ENCODE measurements around the gene A1CF.

Gene A1CF

DNA sequence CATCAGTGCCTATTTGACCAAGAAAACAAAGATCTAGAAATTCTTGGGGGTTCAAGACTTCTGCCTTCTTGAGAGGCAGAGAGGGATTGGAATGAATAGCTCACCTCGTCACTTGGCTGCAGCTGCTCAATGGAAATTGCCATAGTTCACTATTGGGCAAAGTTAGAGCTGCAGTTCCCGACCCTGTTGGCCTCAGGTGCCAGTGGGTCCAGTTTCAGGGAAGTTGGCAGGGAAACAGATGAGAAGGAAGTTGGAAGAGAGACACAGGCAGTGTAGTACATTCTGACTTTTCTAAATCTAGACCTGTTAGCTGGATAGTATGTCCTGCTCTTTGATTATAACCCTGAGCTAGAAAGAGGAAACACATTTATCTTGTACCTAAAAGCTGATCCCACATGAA lies 19.1 kb downstream of the A1CF start:
- no peaks in the 10 kb centered on the region for H4K20me1 ChIP-seq (ENCODE audit: control insufficient read depth, insufficient read depth, low read depth, low read length)
- no peak for TF ChIP-seq EZH2phosphoT487 (IDR thresholded peaks at IDR 0.05; ENCODE audit: borderline replicate concordance, low read length)
- TF ChIP-seq, protein P1, sequence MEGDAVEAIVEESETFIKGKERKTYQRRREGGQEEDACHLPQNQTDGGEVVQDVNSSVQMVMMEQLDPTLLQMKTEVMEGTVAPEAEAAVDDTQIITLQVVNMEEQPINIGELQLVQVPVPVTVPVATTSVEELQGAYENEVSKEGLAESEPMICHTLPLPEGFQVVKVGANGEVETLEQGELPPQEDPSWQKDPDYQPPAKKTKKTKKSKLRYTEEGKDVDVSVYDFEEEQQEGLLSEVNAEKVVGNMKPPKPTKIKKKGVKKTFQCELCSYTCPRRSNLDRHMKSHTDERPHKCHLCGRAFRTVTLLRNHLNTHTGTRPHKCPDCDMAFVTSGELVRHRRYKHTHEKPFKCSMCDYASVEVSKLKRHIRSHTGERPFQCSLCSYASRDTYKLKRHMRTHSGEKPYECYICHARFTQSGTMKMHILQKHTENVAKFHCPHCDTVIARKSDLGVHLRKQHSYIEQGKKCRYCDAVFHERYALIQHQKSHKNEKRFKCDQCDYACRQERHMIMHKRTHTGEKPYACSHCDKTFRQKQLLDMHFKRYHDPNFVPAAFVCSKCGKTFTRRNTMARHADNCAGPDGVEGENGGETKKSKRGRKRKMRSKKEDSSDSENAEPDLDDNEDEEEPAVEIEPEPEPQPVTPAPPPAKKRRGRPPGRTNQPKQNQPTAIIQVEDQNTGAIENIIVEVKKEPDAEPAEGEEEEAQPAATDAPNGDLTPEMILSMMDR (IDR thresholded peaks at IDR 0.05; ENCODE audit: low read depth, low read length, poor library complexity, severe bottlenecking): no peak
- no peaks in the 10 kb centered on the region for H3K9me3 ChIP-seq (ENCODE audit: control insufficient read depth, insufficient read depth, low read length)
- H3K9me2 ChIP-seq (replicated peaks; ENCODE audit: control insufficient read depth, low read length): no peaks in the 10 kb centered on the region
- H3K27ac ChIP-seq (ENCODE audit: low read depth, low read length): no peak overlapping the region
- H3K79me2 ChIP-seq (ENCODE audit: control insufficient read depth, low read length): no peaks in the 10 kb centered on the region
- H3K36me3 ChIP-seq (ENCODE audit: control insufficient read depth, low read length): no peaks in the 10 kb centered on the region
- no peaks in the 10 kb centered on the region for H3F3A ChIP-seq (ENCODE audit: control insufficient read depth, insufficient read depth)
- no peaks in the 10 kb centered on the region for H3K4me1 ChIP-seq (ENCODE audit: control insufficient read depth, low read length)
- H3K4me2 ChIP-seq (ENCODE audit: low read length): no peak overlapping the region
- peaks cover 7% of the 10 kb centered on the region for H3K27me3 ChIP-seq (ENCODE audit: control insufficient read depth, low read length)
- no peak overlapping the region for H3K4me3 ChIP-seq (ENCODE audit: low read length)

DNA sequence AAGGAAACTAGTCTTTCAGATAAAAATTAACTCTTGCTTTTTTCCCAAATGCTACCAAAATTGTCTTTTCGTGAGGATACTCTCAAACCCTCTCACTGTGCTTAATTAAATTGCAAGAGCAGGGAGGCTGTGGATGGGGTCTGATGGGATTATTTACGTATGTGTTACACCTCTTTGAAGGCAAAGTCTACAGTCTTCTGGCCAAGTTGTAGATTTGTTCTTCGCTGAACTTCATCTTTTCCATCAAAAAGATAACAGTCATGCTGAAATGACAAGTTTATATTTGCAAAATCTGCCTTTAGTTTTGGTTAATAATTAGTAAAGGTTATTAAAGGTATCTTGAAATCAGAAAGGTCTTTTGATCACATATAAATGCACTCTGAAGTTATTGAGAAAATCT lies 22.7 kb downstream of the A1CF start:
- Histone ChIP-seq H3K4me2 (ENCODE audit: low read length) (no peak overlapping the region), H3K36me3 (ENCODE audit: control insufficient read depth, low read length) (no peaks in the 10 kb centered on the region), H3K27ac (ENCODE audit: low read depth, low read length) (no peak overlapping the region), H3K9me2 (replicated peaks; ENCODE audit: control insufficient read depth, low read length) (no peaks in the 10 kb centered on the region), H3K4me1 (ENCODE audit: control insufficient read depth, low read length) (no peaks in the 10 kb centered on the region), H3K79me2 (ENCODE audit: control insufficient read depth, low read length) (no peaks in the 10 kb centered on the region), H3K4me3 (ENCODE audit: low read length) (no peak overlapping the region), H3F3A (ENCODE audit: control insufficient read depth, insufficient read depth) (no peaks in the 10 kb centered on the region), H3K27me3 (ENCODE audit: control insufficient read depth, low read length) (peaks cover 7% of the 10 kb centered on the region), H4K20me1 (ENCODE audit: control insufficient read depth, insufficient read depth, low read depth, low read length) (no peaks in the 10 kb centered on the region), H3K9me3 (ENCODE audit: control insufficient read depth, insufficient read depth, low read length) (no peaks in the 10 kb centered on the region)
- TF ChIP-seq, protein P1 (IDR thresholded peaks at IDR 0.05; ENCODE audit: low read depth, low read length, poor library complexity, severe bottlenecking): no peak
- TF ChIP-seq EZH2phosphoT487 (IDR thresholded peaks at IDR 0.05; ENCODE audit: borderline replicate concordance, low read length): no peak

DNA sequence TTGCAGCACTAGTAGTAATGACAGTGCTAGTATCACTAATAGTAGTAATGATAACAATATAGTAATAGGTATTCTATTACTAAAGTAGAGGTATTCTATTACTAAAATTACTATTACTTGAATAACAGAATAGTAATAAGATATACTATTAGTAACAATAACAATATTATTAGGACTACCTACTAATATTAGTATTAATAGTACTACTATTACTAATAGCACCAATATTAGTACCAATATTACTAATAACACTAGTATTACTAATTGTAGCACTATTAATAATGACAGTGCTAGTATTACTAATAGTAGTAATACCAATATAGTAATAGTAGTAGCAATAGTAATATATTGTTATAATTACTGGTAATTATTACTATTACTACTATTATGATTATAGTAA lies 24.1 kb downstream of the A1CF start:
- H3K79me2 ChIP-seq (ENCODE audit: control insufficient read depth, low read length): no peaks in the 10 kb centered on the region
- no peak for TF ChIP-seq EZH2phosphoT487 (IDR thresholded peaks at IDR 0.05; ENCODE audit: borderline replicate concordance, low read length)
- TF ChIP-seq, protein P1 (IDR thresholded peaks at IDR 0.05; ENCODE audit: low read depth, low read length, poor library complexity, severe bottlenecking): no peak
- H3K4me2 ChIP-seq (ENCODE audit: low read length): no peak overlapping the region
- no peaks in the 10 kb centered on the region for H4K20me1 ChIP-seq (ENCODE audit: control insufficient read depth, insufficient read depth, low read depth, low read length)
- H3K27ac ChIP-seq (ENCODE audit: low read depth, low read length): no peak overlapping the region
- no peak overlapping the region for H3K4me3 ChIP-seq (ENCODE audit: low read length)
- no peaks in the 10 kb centered on the region for H3F3A ChIP-seq (ENCODE audit: control insufficient read depth, insufficient read depth)
- no peaks in the 10 kb centered on the region for H3K4me1 ChIP-seq (ENCODE audit: control insufficient read depth, low read length)
- H3K27me3 ChIP-seq (ENCODE audit: control insufficient read depth, low read length): peaks cover 5% of the 10 kb centered on the region
- no peaks in the 10 kb centered on the region for H3K36me3 ChIP-seq (ENCODE audit: control insufficient read depth, low read length)
- no peaks in the 10 kb centered on the region for H3K9me2 ChIP-seq (replicated peaks; ENCODE audit: control insufficient read depth, low read length)
- H3K9me3 ChIP-seq (ENCODE audit: control insufficient read depth, insufficient read depth, low read length): no peaks in the 10 kb centered on the region

DNA sequence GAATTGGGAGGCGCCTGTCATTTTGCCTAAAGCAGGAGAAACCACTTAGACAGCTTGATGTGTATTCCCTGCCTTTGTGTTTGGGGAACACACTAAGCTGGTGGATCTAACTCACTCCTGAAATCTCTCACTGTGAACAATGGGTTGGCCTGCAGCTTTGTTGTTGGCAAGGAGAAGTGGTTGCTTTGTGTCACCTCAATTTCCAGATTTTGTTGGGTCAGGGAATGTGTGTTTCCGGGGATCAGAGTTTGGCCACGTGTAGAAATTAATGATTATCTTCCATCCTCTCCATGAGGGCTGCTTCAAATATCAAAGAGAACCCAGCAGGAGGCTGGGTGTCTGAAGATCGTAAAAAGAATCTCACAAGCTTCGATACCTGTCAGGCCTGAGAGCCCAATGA lies 27.8 kb downstream of the A1CF start:
- H3F3A ChIP-seq (ENCODE audit: control insufficient read depth, insufficient read depth): no peaks in the 10 kb centered on the region
- H3K79me2 ChIP-seq (ENCODE audit: control insufficient read depth, low read length): no peaks in the 10 kb centered on the region
- H3K9me2 ChIP-seq (replicated peaks; ENCODE audit: control insufficient read depth, low read length): no peaks in the 10 kb centered on the region
- no peaks in the 10 kb centered on the region for H4K20me1 ChIP-seq (ENCODE audit: control insufficient read depth, insufficient read depth, low read depth, low read length)
- no peaks in the 10 kb centered on the region for H3K27me3 ChIP-seq (ENCODE audit: control insufficient read depth, low read length)
- H3K9me3 ChIP-seq (ENCODE audit: control insufficient read depth, insufficient read depth, low read length): no peaks in the 10 kb centered on the region
- no peak for TF ChIP-seq EZH2phosphoT487 (IDR thresholded peaks at IDR 0.05; ENCODE audit: borderline replicate concordance, low read length)
- TF ChIP-seq, protein P1 (IDR thresholded peaks at IDR 0.05; ENCODE audit: low read depth, low read length, poor library complexity, severe bottlenecking): no peak
- no peak overlapping the region for H3K4me3 ChIP-seq (ENCODE audit: low read length)
- H3K27ac ChIP-seq (ENCODE audit: low read depth, low read length): no peak overlapping the region
- no peaks in the 10 kb centered on the region for H3K36me3 ChIP-seq (ENCODE audit: control insufficient read depth, low read length)
- no peak overlapping the region for H3K4me2 ChIP-seq (ENCODE audit: low read length)
- no peaks in the 10 kb centered on the region for H3K4me1 ChIP-seq (ENCODE audit: control insufficient read depth, low read length)

Data from DOHH2 (cell line).